Activated CD4-positive, alpha-beta T cell treated with anti-CD3 and anti-CD28 coated beads for 48 hours (primary cell): ENCODE measurements around the gene ZNF207.
A peak's percentile ranks its signal among the peaks of the same experiment; 100 is the strongest.
"Not testable (repeated sequence)": the region's sequence is repeated elsewhere in the genome, so short reads cannot be mapped to it uniquely, and the experiment has no call there.

Experiments
- DNase-seq: peaks from one replicate; pipeline ENCODE4 v3.0.0-alpha.2; 2020

ZNF207 gene

DNA sequence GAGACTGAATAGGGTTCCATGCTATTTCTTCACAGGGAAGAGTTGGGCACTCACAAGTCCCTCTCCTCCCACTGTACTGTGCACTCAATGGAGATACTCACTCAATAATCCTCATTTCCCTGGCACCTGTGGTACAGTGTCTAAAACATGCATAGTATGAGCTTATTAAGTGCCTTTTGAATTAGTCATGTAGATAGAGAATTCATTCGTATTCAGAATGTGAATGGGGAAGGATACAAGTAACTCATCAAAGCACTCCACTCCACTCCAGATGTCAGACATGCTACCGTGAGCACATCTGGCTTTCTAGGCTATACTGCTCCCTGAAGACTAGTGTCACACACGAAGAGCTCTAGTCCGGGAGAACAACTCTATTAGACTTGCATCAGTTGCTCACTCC, 14.3 kb upstream of the ZNF207 start:
- DNase-seq = no peak

DNA sequence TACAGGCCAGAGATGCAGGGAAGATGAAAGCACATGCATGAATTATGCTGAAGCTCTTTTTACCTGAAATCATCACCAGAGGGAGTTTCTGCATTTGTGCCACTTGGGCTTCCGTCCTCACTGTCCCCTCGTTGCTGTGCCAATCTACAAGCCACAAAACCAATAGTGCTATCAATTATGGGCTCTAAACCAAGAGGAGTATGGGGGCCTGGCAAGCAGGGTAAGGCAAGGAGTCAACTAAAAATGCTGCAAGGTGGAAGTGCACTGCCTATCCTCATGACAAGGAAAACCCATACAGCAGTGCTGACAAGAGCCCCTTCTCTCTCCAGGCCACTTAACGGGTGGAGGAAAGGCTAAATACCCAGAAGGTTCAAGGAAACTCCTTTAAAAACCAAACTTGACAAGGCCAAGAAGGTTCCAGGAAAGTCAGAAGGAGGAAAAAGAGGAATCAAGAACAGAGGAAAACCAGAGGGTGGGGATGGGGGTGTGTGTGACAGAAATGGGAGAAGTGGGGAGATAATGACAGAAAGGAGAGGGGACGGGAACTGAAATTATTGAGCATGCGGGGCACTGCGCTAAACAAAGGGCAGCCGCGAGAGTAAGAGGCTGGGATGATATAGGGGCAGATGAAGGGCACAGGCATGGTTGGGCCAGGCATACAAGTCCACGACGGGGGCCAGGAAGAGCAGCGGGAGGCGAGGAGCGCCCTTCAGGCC, 8.7 kb upstream of the ZNF207 start:
- peak; percentile 62 for DNase-seq

DNA sequence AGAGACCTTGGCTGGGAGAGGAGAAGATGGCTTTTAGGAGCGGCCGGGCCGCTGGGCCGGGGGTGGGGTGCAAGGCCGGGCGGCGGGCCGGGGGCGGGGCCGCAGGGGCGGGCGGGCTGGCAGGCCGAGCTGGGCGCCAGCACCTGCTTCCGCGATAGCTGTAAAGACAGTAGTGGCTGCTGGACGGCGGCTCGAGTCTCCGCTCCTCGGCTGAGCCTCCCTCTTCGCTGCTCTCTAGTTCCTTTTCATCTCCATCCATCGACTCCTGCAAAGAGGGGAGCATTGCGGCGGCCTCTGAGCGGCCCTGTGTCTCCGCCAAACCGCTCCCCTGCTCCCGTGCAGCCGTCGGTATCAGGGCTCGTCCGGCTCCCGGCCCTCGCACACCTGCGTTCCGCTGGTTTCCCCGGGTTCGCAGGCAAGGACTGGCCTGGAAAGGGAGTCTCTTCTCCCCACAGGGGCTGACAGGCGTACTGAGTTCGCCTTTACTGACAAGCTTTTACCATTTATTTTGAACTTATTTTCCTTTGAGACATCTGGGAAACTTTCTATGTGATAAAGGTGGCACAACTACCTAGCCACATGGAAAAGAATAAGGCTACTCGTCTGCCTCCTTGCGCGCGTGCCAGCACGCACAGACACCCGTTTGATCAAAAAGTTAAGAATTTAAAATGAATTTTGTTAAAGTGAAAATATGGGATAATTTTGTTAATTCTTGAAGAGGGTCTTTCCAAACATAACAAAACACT, 7.9 kb upstream of the ZNF207 start, which contains the start of gene C17orf75:
TSS of gene C17orf75 (minus strand) at position 317 of the 746 bp plus-strand sequence. CDS start at position 283, 34 bp downstream.
- DNase-seq = peak; percentile 91

DNA sequence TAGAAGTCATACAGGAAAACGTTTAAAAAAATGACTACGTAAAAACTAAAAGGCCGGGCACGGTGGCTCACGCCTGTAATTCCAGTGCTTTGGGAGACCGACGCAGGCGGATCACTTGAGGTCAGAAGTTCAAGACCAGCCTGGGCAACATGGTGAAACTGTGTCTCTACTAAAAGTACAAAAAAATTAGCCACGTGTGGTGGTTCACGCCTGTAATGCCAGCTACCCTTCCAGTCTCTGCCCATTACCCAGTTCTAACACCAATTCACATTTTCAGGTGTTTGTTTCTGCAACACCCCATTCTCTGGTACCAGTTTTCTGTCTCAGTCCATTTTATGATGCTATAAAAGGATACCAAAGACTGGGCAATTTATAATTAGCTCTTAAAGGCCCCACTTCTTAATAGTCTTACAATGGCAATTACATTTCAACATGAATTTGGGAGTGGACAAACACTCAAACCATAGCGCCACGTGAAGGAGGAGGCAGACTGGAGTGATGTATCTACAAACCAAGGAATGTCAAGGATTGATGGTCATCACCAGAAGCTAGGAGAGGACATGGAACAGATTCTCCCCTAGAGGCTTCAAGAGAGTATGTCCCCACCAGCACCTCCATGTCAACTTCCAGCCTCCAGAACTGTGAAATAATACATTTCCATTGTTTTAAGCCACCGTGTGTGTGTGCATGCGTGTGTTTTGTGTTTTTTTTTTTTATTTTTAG, 7.2 kb upstream of the ZNF207 start:
- no peak for DNase-seq

DNA sequence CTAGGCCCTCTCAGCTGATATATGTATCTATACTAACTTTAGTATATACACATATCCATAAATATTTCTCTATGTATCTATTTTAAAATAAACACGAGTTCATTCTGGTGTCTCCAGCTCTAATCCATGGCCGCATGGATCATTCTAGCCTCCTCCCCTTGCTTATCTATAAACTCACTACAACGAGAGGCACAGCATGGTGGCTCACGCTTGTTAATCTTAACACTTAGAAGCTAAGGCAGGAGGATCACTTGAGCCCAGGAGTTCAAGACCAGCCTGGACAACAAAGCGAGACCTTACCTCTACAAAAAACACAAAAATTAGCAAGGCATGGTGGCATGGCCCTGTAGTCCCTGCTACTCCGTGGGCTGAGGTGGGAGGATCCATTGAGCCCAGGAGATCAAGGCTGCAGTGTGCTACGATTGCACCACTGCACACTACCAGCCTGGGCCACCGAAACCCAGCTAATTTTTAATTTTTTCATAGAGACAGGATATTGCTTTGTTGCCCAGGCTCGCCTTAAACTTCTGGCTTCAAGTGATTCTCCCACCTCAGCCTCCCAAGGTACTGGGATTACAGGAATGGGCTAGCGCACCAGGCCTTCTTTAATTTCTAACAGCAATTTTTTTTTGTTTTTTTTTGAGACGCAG, 3.9 kb upstream of the ZNF207 start:
- no peak for DNase-seq

DNA sequence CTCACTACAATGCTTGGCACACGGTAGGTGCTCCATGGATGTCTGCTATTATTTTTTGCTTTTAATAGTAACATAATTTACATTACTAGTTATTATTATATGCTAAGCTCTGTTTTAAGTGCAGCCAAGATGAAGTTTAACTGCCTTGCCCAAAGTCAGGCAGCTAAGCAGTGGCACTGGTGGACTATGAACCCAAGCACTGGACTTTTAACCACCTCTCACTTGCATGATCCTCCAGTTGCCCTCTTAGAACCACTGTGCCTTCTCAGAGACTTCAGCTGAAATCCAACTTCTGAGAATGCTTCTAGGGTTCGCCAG, 1.5 kb upstream of the ZNF207 start:
- DNase-seq = no peak

DNA sequence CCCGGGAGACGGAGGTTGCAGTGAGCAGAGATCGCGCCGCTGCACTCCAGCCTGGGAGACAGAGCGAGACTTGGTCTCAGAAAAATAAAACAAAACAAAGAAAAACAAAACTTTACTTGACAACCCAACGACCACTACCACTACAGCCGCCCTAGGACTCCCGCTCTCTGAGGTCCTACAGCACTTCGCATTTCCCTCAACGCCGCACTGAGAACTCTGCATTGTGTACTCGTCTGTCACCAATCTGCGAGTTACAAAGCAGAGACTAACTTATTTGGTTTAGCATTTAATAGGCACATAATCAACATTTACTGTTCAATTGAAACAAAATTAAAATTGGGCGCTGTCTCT, 479 bp upstream of the ZNF207 start:
- DNase-seq = peak; percentile 13

DNA sequence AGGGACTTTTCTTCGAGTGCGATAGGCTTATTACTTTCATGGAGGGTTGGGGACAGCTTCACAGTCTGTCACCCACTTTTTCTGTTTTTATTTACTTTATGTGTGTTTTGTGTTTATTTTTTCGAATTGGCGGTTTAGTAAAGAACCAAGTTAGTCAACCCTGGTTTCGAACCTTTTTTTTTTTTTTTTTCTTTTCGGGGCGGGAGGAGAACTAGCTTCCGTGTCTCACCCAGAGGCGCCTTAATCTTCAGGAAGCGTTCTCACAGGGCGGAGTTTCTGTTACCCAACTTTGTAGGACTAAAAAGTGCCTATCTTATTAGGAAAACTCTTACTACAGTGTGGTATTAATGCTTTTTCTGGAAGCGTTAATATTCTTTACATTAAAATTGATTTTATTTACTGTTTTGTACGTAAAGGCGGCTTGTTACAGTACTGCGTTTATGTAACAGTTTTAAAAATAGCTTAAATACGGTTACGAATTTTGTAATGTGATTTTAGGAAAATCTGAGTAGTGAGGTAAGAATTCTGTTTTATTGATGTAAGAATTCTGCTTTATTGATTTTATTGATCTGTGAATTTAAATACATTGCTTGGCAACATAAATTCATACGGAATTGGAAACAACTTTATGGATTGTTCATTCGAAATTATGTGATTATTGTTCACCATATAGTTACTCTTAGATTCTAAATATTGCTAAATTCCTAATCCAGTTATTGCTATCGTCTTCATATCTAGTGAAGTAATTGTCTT, 885 bp downstream of the ZNF207 start:
- DNase-seq = peak; percentile 51

DNA sequence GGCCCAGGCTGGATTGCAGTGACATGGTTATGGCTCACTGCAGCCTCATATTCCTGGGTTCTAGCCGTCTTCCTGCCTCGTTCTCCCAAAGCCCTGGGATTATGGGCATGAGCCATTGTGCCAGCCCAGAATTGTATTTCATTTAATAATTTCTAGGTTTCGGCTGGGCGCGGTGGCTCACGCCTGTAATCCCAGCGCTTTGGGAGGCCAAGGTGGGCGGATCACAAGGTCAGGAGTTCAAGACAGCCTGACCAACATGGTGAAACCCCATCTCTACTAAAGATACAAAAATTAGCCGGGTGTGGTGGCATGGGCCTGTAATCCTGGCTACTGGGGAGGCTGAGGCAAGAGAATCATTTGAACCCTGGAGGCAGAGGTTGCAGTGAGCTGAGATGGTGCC, 2.8 kb downstream of the ZNF207 start:
- not testable (repeated sequence) for DNase-seq

DNA sequence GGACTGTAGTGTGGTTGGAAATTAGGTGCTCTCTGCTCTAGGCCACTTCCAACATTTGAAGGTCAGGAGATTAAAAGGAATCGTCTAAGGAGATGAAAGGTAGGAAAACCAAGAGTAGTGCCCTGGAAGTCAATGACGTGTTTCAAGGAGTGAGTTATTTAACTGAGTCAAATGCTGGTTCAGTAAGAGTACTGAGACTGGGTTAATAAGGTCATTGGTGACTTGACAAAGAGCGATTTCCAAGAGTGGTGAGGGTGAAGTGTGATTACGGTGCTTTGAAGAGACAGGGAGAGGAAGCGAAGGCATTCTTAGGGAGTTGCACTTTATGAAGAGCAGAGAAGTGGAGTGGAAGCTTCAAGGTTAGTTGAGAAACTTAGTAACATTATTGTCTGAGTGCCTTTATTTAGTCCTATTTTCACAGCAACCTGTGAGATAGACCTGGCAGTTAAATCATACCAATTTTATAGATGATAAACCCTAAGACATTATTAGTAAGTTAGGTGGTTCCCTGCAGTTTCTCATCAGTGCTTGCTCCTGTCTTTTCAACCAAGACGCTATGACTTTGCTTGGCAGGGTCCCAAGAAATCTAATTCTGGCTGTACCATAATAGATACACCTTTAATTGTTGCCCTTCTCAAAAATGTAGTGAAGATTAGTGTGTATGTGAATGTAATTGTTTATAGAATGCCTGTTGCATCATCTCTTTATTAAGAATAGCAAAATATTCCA, 5.9 kb downstream of the ZNF207 start:
- DNase-seq = no peak

DNA sequence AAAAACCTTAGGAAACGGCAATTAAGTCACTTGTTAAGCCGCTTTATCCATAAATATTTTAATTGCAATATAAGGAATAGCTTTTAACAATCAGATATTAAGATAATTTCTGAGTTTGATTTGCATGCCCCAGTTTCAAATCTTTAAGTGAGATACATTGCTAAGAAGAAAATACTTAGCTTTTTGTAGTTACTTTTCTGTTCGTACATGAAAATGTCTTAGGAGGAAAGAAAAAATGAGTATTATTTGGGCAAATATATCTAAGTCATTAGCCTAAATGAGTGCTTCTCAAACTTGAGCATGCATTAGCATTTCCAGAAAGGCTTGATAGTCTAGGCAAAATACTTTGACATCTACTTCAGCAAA, 6.4 kb downstream of the ZNF207 start:
- no peak for DNase-seq

DNA sequence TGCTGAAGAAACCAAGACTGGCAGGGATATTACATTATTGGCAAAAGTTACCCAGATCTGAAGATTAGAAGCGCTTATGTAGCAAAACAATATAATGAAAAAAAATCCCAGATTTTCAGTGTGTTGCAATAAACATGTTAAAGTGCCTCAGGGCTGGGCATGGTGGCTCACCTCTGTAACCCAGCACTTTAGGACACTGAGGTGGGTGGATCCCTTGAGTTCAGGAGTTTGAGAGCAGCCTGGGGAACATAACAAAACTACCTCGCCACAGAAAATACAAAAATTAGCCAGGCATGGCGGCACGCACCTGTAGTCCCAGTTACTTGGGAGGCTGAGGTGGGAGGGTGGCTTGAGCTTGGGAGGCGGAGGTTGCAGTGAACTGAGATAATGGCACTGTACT, 6.8 kb downstream of the ZNF207 start:
- DNase-seq = no peak

DNA sequence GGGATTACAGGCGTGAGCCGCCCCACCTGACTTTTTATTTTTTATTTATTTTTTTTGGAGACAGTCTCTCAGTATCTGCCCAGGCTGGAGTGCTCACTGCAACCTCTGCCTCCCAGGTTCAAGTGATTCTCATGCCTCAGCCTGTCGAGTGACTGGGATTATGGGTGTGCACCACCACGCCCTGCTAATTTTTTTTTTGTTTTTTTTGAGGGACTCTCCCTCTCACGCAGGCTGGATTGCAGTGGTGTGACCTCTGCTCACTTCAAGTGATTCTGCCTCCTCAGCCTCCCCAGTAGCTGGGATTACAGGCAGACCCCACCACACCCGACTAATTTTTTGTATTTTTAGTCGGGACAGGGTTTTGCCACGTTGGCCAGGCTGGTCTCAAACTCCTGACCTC, 7.7 kb downstream of the ZNF207 start:
- DNase-seq = no peak

DNA sequence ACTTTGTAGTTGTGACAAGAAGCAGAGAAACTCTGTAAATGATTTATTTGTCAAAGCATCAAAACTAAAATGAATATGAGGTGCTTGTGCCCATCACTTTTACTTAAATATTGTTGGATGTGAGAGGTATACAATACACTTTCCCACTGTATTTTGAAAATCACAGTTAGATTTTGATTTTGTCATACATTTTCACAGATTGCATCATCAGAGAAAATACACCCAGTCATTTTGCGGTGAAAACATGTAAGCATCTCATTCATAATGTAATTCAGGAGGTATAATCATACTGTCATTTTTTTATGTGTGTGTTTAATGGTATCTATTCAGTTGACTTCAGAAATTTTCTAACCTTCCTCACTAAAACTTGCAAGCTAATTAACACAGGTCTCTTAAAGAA, 11.3 kb downstream of the ZNF207 start:
- DNase-seq = no peak

DNA sequence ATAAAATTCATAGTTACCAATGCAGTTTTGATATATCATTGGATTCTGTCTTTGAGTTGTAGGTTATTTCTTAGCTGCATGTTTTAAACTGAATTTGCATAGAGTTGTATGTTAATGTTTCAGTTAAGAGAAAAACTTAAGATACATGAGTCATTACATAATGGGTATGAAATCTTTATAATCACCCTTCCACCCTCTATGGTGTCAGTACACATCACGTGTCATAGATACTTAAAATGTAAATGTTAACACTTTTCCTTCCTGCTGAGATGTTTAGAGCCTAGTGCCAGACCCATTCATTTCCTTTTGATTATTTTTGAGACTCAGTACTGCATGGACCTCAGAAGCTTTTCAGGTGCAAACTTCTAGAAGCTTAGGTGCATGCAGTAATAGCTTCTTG, 20.5 kb downstream of the ZNF207 start:
- DNase-seq = no peak

DNA sequence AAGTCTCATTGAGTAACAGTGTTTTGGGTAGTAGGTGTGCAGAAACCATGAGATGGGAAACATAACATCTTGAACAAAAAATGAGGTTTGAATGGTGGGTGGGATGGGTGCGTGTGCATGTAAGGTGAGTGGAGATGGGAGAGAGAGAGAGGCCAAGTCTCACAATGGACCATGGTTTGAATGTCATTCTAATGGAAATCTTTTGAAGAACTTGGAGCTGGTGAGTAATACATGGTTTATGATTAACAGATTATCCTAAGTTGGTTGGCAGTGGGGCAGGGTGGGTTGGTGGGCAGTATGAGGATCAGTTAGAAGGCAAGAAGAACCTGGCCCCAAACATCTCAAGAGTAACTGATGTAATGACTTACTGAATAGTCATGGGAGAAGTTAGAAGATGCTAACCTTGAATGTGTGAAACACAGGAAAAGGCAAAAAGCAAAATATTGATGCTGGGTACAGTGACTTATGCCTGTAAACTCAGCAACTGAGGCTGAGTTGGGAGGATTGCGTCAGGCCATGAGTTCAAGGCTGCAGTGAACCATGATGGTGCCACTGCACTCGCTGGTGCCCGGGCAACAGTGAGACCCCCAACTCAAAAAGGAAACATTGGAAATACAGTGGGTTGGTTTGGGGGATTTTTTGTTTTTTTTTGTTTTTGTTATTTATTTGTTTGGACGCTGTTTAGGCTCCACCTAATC, 32.7 kb downstream of the ZNF207 start:
- no peak for DNase-seq

DNA sequence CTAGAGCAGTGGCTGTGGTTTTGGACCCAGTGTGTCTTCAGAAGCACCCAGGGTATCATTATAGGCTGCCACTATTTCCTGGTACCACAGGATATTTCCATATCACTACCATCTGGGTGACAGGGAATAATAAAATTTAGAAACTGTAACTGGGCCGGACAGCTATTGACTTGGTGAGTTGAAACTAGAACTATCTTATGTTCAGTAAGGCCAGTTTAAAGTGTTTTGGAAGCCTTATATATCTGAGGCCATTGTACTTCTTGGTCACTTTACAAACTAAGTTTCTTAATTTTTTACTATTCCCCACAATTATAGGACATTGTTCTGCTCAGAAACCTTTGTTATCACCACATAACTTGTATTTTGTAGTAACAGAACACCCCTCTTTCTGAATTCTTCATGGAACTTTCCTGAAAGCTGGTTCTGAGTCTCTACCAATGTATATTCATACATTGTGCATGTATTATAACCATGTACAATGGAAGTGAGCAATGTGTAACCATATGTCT, 34.0 kb downstream of the ZNF207 start:
- DNase-seq = no peak

DNA sequence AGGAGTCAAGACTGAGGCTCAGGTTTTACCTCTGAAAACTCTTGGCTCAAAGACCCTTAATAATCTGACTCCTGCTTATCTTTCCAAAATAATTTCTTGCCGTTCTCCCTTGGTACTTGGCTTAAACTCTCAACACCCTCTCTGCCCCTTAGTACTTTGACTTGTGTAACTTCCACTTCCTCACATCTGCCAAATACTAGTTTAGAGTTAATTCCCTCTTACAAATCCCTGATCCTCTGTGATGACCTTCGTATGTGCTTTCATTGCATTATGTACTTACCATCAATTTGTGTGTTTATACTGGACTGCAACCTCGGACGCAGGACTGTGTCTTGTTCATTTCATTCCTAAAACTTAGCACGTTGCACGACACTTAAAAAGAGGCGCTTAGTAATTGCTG, 35.2 kb downstream of the ZNF207 start:
- no peak for DNase-seq

DNA sequence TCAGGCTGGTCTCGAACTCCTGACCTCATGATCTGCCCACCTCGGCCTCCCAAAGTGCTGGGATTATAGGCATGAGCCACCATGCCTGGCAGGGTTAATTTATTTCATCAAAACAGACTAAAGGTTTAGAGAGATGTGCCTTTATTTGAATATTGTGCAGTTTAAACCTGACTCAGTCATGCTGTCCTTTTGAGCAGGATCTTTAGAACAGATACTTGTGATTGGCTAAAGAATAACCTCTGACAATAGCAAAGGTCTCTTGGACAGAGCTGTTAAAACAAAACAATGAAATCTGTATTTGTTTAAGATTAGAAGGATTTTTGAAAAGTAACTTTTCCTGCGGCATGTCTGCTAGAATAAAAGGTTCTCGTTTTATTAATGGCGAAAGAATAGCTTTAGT, 36.0 kb downstream of the ZNF207 start:
- DNase-seq = no peak

DNA sequence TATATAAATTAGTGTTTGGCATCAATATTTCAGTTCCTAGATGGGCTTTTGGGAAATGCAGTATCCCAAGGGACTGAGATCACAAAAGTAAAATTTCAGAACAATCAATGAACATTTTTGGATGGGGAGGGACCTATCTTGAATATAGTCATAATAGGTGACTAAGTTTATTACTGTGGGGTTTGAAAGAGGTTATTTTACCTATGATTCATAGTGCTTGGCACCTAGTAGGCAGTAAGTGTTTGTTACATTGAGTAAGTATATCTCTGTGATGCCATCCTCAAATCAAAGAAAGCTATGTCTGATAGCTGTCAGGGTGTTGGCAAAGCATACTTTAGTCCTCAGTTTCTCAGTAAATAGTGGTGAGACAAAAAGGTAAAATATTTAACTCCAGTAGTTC, 36.9 kb downstream of the ZNF207 start:
- no peak for DNase-seq

DNA sequence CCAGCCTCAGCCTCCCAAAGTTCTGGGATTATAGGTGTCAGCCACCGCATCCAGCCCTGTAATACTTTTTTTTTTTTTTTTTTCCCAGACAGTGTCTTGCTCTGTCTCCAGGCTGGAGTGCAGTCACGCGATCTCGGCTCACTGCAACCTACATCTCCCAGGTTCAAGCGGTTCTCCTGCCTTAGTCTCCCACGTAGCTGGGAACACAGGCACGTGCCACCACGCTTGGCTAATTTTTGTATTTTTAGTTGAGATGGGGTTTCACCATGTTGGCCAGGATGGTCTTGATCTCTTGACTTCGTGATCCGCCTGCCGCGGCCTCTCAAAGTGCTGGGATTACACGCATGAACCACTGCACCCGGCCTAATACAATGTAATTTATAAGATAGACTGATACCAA, 38.2 kb downstream of the ZNF207 start:
- DNase-seq = not testable (repeated sequence)
